Colonic mucosa (tissue), 4 donors: ENCODE measurements around the gene NTNG1. TPM values are rescaled to one million over a fixed set of nuclear protein-coding genes. Genes with fewer than 3 reads are reported as not detected.

Source experiments
- DNase-seq: peaks from one replicate; pipeline ENCODE4 v3.0.0-alpha.2; 2020
- H3K27ac ChIP-seq: fragments of 200-600 bp; one replicate; pipeline ENCODE4 v1.8.0; 2021
- H3K27me3 ChIP-seq: fragments of 200-600 bp; one replicate; pipeline ENCODE4 v1.8.0; 2021
- H3K36me3 ChIP-seq: fragments of 200-600 bp; one replicate; pipeline ENCODE4 v1.8.0; 2021
- H3K4me1 ChIP-seq: fragments of 200-600 bp; one replicate; pipeline ENCODE4 v1.8.0; 2021; ENCODE audit warnings: mild to moderate bottlenecking
- H3K4me3 ChIP-seq: fragments of 200-600 bp; one replicate; pipeline ENCODE4 v1.8.0; 2021
- H3K9ac ChIP-seq, 2 donors: one replicate each; pipeline ENCODE4 v1.7.0; 2013; ENCODE audit warnings: control low read depth in 2 of 2, low read depth in 2 of 2, low read length in 2 of 2
- H3K9me3 ChIP-seq: fragments of 200-600 bp; one replicate; pipeline ENCODE4 v1.8.0; 2021
- intact Hi-C: fragments of 100-400 bp; cut with DNase I; formaldehyde crosslinking; loops from one replicate; pipeline ENCODE4 v1.14.1; 2022
- total RNA-seq, 2 donors: library from RNA; stranded (reverse); fragmentation: NEBNext Ultra II Directional in 1 of 2; extraction: Animal tissue kit (Norgen Biotek cat#: 25700) in 1 of 2; gene quantifications; one replicate each; pipeline ENCODE4 v1.2.1, GENCODE V29; 2021
- TF ChIP-seq, protein P1 (sequence below): fragments of 200-600 bp; IDR thresholded peaks from one replicate; pipeline ENCODE4 v1.8.0; 2022; ENCODE audit warnings: antibody characterized with exemption, mild to moderate bottlenecking
- donor health status: healthy.
- donor health status: DM: no; HTN: no; CAD: no.
- donor health status: DM: no; HTN: no; CAD: no.

NTNG1 gene
- total RNA-seq, 2 donors from 2014 or later: 0.30 to 0.88 TPM

DNA sequence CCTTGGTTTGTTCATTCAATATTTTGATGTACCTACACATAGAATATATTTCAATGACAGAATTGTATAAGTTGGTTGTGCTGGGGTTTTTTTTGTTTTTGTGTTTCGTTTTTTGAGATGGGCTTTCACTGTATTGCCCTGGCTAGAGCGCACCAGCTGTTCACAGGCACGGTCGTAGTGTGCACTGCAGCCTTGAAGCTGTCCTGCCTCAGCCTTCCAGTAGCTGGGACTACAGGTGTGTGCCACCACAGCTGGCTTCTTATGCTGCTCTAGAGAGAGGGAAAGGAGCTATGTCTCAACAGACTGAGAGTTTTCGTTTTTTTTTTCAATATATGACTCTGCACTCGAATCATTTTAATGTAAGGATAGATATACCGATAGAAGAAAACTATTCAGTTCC lies 102.6 kb downstream of the NTNG1 start:
- H3K9me3 ChIP-seq: no peaks in the 10 kb centered on the region
- H3K9ac ChIP-seq: no peak overlapping the region
- H3K27me3 ChIP-seq: no peaks in the 10 kb centered on the region
- TF ChIP-seq, protein P1, sequence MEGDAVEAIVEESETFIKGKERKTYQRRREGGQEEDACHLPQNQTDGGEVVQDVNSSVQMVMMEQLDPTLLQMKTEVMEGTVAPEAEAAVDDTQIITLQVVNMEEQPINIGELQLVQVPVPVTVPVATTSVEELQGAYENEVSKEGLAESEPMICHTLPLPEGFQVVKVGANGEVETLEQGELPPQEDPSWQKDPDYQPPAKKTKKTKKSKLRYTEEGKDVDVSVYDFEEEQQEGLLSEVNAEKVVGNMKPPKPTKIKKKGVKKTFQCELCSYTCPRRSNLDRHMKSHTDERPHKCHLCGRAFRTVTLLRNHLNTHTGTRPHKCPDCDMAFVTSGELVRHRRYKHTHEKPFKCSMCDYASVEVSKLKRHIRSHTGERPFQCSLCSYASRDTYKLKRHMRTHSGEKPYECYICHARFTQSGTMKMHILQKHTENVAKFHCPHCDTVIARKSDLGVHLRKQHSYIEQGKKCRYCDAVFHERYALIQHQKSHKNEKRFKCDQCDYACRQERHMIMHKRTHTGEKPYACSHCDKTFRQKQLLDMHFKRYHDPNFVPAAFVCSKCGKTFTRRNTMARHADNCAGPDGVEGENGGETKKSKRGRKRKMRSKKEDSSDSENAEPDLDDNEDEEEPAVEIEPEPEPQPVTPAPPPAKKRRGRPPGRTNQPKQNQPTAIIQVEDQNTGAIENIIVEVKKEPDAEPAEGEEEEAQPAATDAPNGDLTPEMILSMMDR: no peak
- H3K4me3 ChIP-seq: no peak overlapping the region
- H3K36me3 ChIP-seq: no peaks in the 10 kb centered on the region
- intact Hi-C loops: no loop called here
- no peaks in the 10 kb centered on the region for H3K4me1 ChIP-seq
- H3K27ac ChIP-seq: no peak overlapping the region
- DNase-seq: no peak

DNA sequence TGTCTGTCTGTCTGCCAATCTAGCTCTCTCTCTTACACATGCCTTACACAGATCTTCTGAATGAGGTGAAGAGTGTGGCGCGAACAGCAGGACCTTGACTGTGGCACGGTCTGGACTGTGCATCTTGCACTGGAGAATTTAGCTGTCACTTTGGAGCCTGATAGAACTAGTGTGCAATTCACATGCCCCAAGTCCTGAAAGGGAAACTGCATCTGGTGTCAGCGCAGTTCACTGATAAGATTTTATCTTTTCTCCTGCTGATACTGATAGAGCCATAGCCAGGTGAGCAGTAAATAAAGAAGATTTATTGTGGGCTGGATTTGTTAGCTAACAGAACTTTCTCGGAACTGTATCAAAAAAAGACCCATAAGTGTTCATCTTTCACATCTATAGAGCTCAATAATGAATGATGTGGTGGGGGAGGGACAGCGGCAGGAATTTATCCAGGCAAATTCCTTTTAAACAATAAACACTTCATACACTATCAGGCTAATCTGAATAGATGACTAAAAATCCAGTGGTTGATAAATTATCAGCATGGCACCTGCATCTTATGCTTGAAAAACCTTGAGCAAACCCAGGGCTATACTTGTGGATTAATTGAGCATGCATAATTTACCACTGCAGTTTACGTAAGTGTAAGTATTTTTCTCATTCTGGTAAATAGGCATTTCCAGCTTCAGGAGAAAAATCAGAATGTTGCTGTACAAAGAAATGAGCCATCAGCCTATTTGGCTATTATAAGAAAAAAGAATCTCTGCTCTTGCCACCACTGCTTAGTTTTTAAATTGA lies 104.1 kb downstream of the NTNG1 start:
- Histone ChIP-seq H3K27ac (no peak overlapping the region), H3K4me3 (no peak overlapping the region), H3K9ac (no peak overlapping the region), H3K4me1 (no peaks in the 10 kb centered on the region), H3K27me3 (no peaks in the 10 kb centered on the region), H3K9me3 (no peaks in the 10 kb centered on the region), H3K36me3 (no peaks in the 10 kb centered on the region)
- TF ChIP-seq, protein P1: no peak
- intact Hi-C loops: no loop called here
- no peak for DNase-seq

DNA sequence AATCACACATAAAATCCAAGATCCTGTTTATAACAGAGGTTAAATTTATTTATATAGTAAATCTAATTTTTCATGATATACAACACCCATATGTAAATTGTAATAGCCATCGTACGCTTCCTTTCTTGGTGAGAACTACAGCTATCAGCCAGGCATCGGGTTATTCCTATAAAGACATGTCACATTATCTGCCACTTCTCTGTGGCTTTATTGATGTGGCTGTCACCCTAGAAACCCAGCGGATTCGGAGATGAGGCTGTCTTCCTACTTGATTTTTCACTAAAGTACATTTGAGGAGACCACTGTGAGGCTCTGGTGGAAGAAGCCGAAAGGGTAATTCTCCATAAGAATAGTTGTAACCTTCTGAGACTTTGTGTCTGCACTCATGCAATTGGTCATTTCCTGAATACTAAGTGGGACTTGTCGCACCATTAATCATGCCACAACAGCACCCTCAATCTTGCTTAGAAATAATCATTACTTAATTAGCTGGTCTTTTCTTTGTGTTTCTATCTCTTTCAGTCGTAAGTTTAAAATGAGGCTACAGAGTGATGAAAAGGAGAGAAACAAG lies 106.0 kb downstream of the NTNG1 start:
- Histone ChIP-seq H3K9me3 (no peaks in the 10 kb centered on the region), H3K4me1 (no peaks in the 10 kb centered on the region), H3K27ac (no peak overlapping the region), H3K27me3 (no peaks in the 10 kb centered on the region), H3K9ac (no peak overlapping the region), H3K36me3 (no peaks in the 10 kb centered on the region), H3K4me3 (no peak overlapping the region)
- TF ChIP-seq, protein P1: no peak
- DNase-seq: no peak
- intact Hi-C loops: no loop called here

DNA sequence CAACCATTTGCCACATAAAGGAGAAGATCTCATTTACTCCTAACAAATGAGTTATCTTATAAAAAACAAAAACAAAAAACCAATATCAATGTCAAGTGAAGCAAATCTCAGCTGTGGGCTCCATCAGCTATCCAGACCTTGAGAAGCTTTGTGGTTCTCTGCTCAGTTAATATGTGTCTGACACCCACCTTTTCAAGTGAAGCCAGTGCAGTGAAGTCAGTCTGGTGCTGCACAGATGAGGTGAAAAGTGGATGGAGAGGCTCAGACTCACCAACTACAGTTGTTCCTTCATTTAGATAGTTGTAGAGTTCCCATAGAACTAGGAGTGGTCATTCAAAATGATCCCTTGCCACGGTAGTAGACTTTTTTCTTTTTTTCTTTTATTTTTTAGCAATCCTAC lies 106.8 kb downstream of the NTNG1 start:
- H3K4me3 ChIP-seq: no peak overlapping the region
- H3K9me3 ChIP-seq: no peaks in the 10 kb centered on the region
- H3K27me3 ChIP-seq: no peaks in the 10 kb centered on the region
- no peak overlapping the region for H3K27ac ChIP-seq
- H3K9ac ChIP-seq: no peak overlapping the region
- no peaks in the 10 kb centered on the region for H3K4me1 ChIP-seq
- H3K36me3 ChIP-seq: no peaks in the 10 kb centered on the region
- TF ChIP-seq, protein P1: no peak
- intact Hi-C loops: no loop called here
- no peak for DNase-seq

DNA sequence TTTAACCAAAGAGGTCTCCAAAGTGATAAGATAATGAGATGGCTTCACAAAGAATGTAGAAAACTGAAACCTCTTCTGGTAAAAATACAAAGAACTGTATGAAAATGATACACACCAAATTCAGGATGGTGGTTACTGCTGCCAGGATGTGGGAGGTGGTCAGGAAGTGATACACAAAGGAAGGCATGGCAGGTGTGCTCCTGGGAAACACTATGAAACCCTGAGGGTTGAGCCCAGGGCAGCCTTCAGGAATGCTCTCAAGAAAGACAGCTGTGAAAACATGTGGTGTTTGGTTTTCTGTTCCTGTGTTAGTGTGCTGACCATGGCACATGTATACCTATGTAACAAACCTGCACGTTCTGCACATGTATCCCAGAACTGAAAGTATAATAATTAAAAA lies 109.3 kb downstream of the NTNG1 start:
- DNase-seq: no peak
- H3K27ac ChIP-seq: no peak overlapping the region
- no peaks in the 10 kb centered on the region for H3K27me3 ChIP-seq
- no peaks in the 10 kb centered on the region for H3K9me3 ChIP-seq
- no peaks in the 10 kb centered on the region for H3K36me3 ChIP-seq
- H3K9ac ChIP-seq: no peak overlapping the region
- no peaks in the 10 kb centered on the region for H3K4me1 ChIP-seq
- intact Hi-C loops: no loop called here
- no peak overlapping the region for H3K4me3 ChIP-seq
- TF ChIP-seq, protein P1: no peak
